Measurements from ENCODE around the gene CMTR1. TPM values are rescaled to one million over a fixed set of nuclear protein-coding genes. Genes with fewer than 3 reads are reported as not detected.

CMTR1 gene
- polyA plus RNA-seq, 1 of the 3 experiments (the other 2 are of a cell fraction), result 19.8 TPM

DNA sequence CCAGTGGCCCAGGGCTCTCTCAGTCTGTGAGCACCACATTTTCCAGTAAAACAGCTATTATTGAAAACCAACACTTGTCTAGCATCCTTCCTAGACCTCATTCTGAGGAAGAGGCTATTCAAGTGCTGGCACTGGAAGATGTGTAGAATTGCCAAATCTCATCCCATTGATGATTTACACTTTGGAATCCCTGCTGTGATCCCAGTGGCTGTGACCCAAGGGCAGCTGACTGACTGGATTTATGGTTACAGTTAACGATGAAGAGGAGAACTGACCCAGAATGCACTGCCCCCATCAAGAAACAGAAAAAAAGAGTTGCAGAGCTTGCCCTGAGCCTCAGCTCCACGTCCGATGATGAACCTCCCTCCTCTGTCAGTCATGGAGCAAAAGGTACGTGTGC lies 2.4 kb downstream of the CMTR1 start:
- Histone ChIP-seq H4K20me1 (ENCODE audit: insufficient read depth) (no peaks in the 10 kb centered on the region; the same call in 1 of the 2 replicates), H3K79me2 (ENCODE audit: insufficient read depth) (peaks cover 38% of the 10 kb centered on the region), H3K4me1 (ENCODE audit: control insufficient read depth in 1 of 2, insufficient read depth in 2 of 2, low read depth in 1 of 2, low read length in 1 of 2) (peaks cover 4 to 13% of the 10 kb centered on the region in 2 experiments; a peak in 2 of 4 replicates), H3K27ac (ENCODE audit: low read depth in 2 of 2, low read length in 1 of 2) (no peak overlapping the region), H3K9me3 (no peaks in the 10 kb centered on the region), H3K27me3 (ENCODE audit: insufficient read depth) (no peaks in the 10 kb centered on the region), H2AFZ (ENCODE audit: low read depth) (no peak overlapping the region), H3K4me3 (ENCODE audit: low read depth in 2 of 2, low read length in 1 of 2) (no peak overlapping the region), H3K4me2 (no peak overlapping the region), H3K9ac (no peak overlapping the region), H3F3A (replicated peaks; ENCODE audit: insufficient read depth) (peaks cover 3% of the 10 kb centered on the region), H3K36me3 (replicated peaks in 1 of 2; ENCODE audit: control insufficient read depth in 1 of 2, insufficient read depth in 2 of 2, low read length in 1 of 2) (peaks cover 10 to 35% of the 10 kb centered on the region in 2 experiments), H3K9me2 (no peaks in the 10 kb centered on the region)
- 89% methylated on average over 4 of the region's 4 CpGs for WGBS (ENCODE audit: low lambda C conversion rate)
- ChIA-PET CTCF (interaction anchor here (1.0 to 1.3 kb wide), 4 partner anchors 16 to 103 kb away, joined by 3 to 4 read pairs (median 4); no protein-coding TSS in a partner anchor), POLR2A (no interaction called here)
- TF ChIP-seq ELF1 (IDR thresholded peaks at IDR 0.05) (no peak), TAF1 (IDR thresholded peaks at IDR 0.05; ENCODE audit: borderline replicate concordance, low read depth, low read length) (no peak), POLR2AphosphoS5 (IDR thresholded peaks at IDR 0.05; ENCODE audit: low read depth, low read length) (no peak)
- no peak for DNase-seq

DNA sequence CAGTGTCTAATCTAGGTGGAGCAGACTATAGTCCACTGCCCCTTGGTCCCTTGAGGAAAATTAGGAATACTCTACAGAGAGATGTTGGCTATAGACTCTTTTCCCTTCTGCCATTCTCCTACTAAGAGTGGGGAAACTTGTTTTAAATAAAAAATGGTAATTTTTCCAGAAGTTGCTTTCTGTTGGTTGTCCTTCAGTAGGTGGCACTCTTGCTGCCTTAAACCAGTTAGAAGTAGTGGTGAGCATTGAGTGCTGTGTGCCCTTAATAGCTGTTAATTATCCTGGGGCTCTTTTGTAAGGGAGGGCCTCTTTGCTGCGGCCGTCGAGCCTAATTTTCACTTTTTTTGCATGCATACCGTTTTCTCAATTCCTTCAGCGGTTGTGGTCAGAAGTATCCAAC lies 2.8 kb downstream of the CMTR1 start:
- Histone ChIP-seq H3K9me3 (no peaks in the 10 kb centered on the region), H3K79me2 (ENCODE audit: insufficient read depth) (peaks cover 43% of the 10 kb centered on the region), H3K4me3 (ENCODE audit: low read depth in 2 of 2, low read length in 1 of 2) (no peak overlapping the region), H3F3A (replicated peaks; ENCODE audit: insufficient read depth) (peaks cover 3% of the 10 kb centered on the region), H3K9me2 (no peaks in the 10 kb centered on the region), H3K27me3 (ENCODE audit: insufficient read depth) (no peaks in the 10 kb centered on the region), H3K27ac (ENCODE audit: low read depth in 2 of 2, low read length in 1 of 2) (no peak overlapping the region), H3K4me2 (no peak overlapping the region), H4K20me1 (ENCODE audit: insufficient read depth) (no peaks in the 10 kb centered on the region; the same call in 1 of the 2 replicates), H3K36me3 (replicated peaks in 1 of 2; ENCODE audit: control insufficient read depth in 1 of 2, insufficient read depth in 2 of 2, low read length in 1 of 2) (peaks cover 10 to 38% of the 10 kb centered on the region in 2 experiments), H3K4me1 (ENCODE audit: control insufficient read depth in 1 of 2, insufficient read depth in 2 of 2, low read depth in 1 of 2, low read length in 1 of 2) (peaks cover 4 to 13% of the 10 kb centered on the region in 2 experiments; a peak in 2 of 4 replicates), H2AFZ (ENCODE audit: low read depth) (no peak overlapping the region), H3K9ac (no peak overlapping the region)
- ChIA-PET POLR2A (no interaction called here), CTCF (interaction anchor here (0.9 to 1.6 kb wide), 8 partner anchors 14 to 102 kb away, joined by 3 to 6 read pairs (median 4); no protein-coding TSS in a partner anchor)
- TF ChIP-seq, protein P1, sequence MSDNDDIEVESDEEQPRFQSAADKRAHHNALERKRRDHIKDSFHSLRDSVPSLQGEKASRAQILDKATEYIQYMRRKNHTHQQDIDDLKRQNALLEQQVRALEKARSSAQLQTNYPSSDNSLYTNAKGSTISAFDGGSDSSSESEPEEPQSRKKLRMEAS (IDR thresholded peaks at IDR 0.05; ENCODE audit: low read depth), result no peak
- TF ChIP-seq CHD2 (IDR thresholded peaks at IDR 0.05; ENCODE audit: low read length, partially characterized antibody), result no peak
- TF ChIP-seq GABPA (IDR thresholded peaks at IDR 0.05; ENCODE audit: low read depth), result no peak
- no peak for TF ChIP-seq TAF1 (IDR thresholded peaks at IDR 0.05; ENCODE audit: borderline replicate concordance, low read depth, low read length)
- peak; percentile 56 for TF ChIP-seq RAD21 (IDR thresholded peaks at IDR 0.05; ENCODE audit: low read length)
- TF ChIP-seq, protein P2, sequence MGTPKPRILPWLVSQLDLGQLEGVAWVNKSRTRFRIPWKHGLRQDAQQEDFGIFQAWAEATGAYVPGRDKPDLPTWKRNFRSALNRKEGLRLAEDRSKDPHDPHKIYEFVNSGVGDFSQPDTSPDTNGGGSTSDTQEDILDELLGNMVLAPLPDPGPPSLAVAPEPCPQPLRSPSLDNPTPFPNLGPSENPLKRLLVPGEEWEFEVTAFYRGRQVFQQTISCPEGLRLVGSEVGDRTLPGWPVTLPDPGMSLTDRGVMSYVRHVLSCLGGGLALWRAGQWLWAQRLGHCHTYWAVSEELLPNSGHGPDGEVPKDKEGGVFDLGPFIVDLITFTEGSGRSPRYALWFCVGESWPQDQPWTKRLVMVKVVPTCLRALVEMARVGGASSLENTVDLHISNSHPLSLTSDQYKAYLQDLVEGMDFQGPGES (IDR thresholded peaks at IDR 0.05; ENCODE audit: low read depth, low read length), result no peak
- no peak for DNase-seq
- WGBS (ENCODE audit: low lambda C conversion rate), result 88% methylated on average over 5 of the region's 5 CpGs

DNA sequence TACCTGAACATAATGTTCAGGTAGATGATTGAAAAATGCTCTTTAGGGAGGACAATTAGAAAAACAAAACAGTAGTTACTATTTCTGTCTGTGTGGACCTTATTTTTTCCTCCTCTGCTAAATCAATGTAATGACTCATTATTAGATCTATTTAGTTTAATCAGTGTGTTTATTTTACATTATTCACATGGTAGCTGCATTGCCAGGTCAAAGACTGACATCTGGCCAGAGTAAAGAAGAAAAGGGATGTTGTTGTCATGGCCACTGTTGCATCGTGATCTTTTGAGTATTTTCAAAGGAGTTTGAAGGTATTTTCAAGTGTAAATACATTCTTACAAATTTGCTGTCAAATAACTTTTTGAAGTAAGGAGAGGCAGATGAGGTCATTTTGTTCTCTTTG lies 5.9 kb downstream of the CMTR1 start:
- H3K4me1 ChIP-seq (ENCODE audit: control insufficient read depth in 1 of 2, insufficient read depth in 2 of 2, low read depth in 1 of 2, low read length in 1 of 2), result peaks cover 4 to 6% of the 10 kb centered on the region in 2 experiments; a peak in 2 of 4 replicates
- peaks cover 3% of the 10 kb centered on the region for H3F3A ChIP-seq (replicated peaks; ENCODE audit: insufficient read depth)
- no peak for TF ChIP-seq SMC3 (IDR thresholded peaks at IDR 0.05; ENCODE audit: low read depth, low read length)
- TF ChIP-seq, protein P3, sequence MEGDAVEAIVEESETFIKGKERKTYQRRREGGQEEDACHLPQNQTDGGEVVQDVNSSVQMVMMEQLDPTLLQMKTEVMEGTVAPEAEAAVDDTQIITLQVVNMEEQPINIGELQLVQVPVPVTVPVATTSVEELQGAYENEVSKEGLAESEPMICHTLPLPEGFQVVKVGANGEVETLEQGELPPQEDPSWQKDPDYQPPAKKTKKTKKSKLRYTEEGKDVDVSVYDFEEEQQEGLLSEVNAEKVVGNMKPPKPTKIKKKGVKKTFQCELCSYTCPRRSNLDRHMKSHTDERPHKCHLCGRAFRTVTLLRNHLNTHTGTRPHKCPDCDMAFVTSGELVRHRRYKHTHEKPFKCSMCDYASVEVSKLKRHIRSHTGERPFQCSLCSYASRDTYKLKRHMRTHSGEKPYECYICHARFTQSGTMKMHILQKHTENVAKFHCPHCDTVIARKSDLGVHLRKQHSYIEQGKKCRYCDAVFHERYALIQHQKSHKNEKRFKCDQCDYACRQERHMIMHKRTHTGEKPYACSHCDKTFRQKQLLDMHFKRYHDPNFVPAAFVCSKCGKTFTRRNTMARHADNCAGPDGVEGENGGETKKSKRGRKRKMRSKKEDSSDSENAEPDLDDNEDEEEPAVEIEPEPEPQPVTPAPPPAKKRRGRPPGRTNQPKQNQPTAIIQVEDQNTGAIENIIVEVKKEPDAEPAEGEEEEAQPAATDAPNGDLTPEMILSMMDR (IDR thresholded peaks at IDR 0.05), result no peak
- peaks cover 39% of the 10 kb centered on the region for H3K79me2 ChIP-seq (ENCODE audit: insufficient read depth)
- CTCF ChIA-PET, result interaction anchor here (1.0 to 2.2 kb wide), 4 partner anchors 12 to 253 kb away, joined by 3 to 6 read pairs (median 6); no protein-coding TSS in a partner anchor
- POLR2A ChIA-PET, result interaction anchor here (0.9 kb wide), 1 partner anchor 127 kb away, joined by 3 read pairs; no protein-coding TSS in a partner anchor
- H3K9ac ChIP-seq, result no peak overlapping the region
- H3K4me2 ChIP-seq, result no peak overlapping the region
- H3K9me3 ChIP-seq, result no peaks in the 10 kb centered on the region
- whole genome bisulfite sequencing (ENCODE audit: low lambda C conversion rate), result 35% methylated on average over 1 of the region's 1 CpG
- H3K36me3 ChIP-seq (replicated peaks in 1 of 2; ENCODE audit: control insufficient read depth in 1 of 2, insufficient read depth in 2 of 2, low read length in 1 of 2), result peaks cover 24 to 53% of the 10 kb centered on the region in 2 experiments
- H3K27ac ChIP-seq (ENCODE audit: low read depth in 2 of 2, low read length in 1 of 2), result no peak overlapping the region
- no peak overlapping the region for H2AFZ ChIP-seq (ENCODE audit: low read depth)
- H3K27me3 ChIP-seq (ENCODE audit: insufficient read depth), result no peaks in the 10 kb centered on the region
- no peaks in the 10 kb centered on the region; the same call in 1 of the 2 replicates for H4K20me1 ChIP-seq (ENCODE audit: insufficient read depth)
- DNase-seq, result no peak
- H3K4me3 ChIP-seq (ENCODE audit: low read depth in 2 of 2, low read length in 1 of 2), result no peak overlapping the region
- no peaks in the 10 kb centered on the region for H3K9me2 ChIP-seq

All from SK-N-SH (cell line).